Fibroblast of the aortic adventitia (primary cell): Measurements from ENCODE around the gene FGD3. TPM values are rescaled to one million over a fixed set of nuclear protein-coding genes. Genes with fewer than 3 reads are reported as not detected.
"Not testable (repeated sequence)": the region's sequence is repeated elsewhere in the genome, so short reads cannot be mapped to it uniquely, and the experiment has no call there.

Experiments
- DNase-seq: peaks from one replicate; pipeline ENCODE4 v3.0.0-alpha.2; 2010; ENCODE audit warnings: low read depth
- H3K4me3 ChIP-seq: 2 replicates; pipeline ENCODE4 v1.5.1; 2011; ENCODE audit warnings: low read depth, mild to moderate bottlenecking, control low read depth, low read length, moderate library complexity
- CTCF ChIP-seq: IDR thresholded peaks from 2 replicates; pipeline ENCODE4 v1.5.1; 2011; ENCODE audit warnings: mild to moderate bottlenecking, low read length, control low read depth, inconsistent platforms; ENCODE audit not compliant: insufficient read depth
- total RNA-seq: library from RNA; depleted of rRNA; stranded (reverse); fragments of >200 nt; gene quantifications from 2 replicates; pipeline ENCODE4 v1.2.3, GENCODE V29; 2012; ENCODE audit warnings: low replicate concordance

FGD3 gene
- total RNA-seq, 1 donor: not detected

DNA sequence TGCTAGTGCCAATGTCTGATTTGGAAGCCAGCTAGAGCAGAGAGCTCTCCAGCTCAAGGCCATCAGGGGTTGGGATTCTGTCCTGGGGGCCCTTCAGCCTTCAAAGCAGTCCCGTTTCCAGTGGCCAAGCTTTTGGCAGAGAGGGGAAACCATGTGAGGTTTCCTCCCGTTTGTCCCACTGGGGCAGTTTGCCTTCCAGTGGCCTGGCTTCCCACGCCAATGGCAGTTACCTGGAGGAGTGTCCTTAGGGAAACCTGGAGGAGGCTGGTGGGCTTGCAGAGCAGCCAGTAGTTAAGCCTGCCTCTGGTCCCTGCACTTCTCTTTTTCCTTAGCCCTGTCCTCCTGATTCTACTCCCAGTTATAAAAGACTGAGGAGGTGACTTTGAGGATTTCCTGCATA is 37.7 kb downstream of the FGD3 start:
- no peak for DNase-seq
- TF ChIP-seq CTCF: no peak
- no peak overlapping the region for H3K4me3 ChIP-seq

GRCh38 chr9:92986176-92987119 is 39.1 kb downstream of the FGD3 start:
- DNase-seq: peak; percentile 11
- H3K4me3 ChIP-seq: no peak overlapping the region
- peak; percentile 52 for TF ChIP-seq CTCF

DNA sequence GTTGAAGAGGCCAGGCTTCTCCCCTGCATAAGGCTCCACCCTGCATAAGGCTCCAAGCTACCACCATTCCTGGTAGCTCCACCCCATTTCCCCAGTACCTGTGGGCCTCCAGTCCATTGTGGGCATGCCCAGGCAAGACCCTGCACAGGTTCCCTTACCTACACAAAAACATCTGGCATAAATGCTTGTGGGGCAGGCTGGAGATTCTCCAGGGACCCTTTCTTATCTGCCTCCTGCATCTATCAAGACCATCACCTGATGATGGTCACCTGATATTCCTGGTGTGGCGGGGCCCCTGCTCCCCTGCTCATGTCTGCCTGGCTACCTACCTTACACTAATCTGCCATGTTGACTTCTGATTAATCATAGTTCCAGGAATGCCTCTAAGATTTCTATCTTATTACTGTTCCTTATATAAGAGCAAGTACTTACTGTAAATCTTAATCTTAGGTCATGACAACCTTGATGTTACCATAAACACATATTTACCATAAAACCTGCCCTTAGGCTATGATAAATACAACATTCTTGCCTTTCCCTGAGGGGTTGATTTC is 41.0 kb downstream of the FGD3 start:
- no peak for TF ChIP-seq CTCF
- no peak for DNase-seq
- no peak overlapping the region for H3K4me3 ChIP-seq

- H3K4me3 ChIP-seq: no peak overlapping the region
- no peak for TF ChIP-seq CTCF
- no peak for DNase-seq
Measured at GRCh38 chr9:92989561-92989960, 42.2 kb downstream of the FGD3 start.

- TF ChIP-seq CTCF: no peak
- DNase-seq: no peak
- no peak overlapping the region for H3K4me3 ChIP-seq
Measured at GRCh38 chr9:92990461-92990860, 43.1 kb downstream of the FGD3 start.

GRCh38 chr9:92992549-92992948 is 45.2 kb downstream of the FGD3 start:
- no peak overlapping the region for H3K4me3 ChIP-seq
- no peak for DNase-seq
- TF ChIP-seq CTCF: no peak

DNA sequence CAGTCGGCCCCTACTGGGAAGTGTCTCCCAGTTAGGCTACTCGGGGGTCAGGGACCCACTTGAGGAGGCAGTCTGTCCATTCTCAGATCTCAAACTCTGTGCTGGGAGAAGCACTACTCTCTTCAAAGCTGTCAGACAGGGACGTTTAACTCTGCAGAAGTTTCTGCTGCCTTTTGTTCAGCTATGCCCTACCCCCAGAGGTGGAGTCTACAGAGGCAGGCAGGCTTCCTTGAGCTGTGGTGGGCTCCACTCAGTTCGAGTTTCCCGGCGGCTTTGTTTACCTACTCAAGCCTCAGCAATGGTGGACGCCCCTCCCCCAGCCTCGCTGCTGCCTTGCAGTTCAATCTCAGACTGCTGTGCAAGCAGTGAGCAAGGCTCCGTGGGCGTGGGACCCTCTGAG is 51.5 kb downstream of the FGD3 start:
- not testable (repeated sequence) for DNase-seq, H3K4me3 ChIP-seq
